GM12891 (cell line): ENCODE data around the gene DPPA3.
"Not testable (repeated sequence)": the region's sequence is repeated elsewhere in the genome, so short reads cannot be mapped to it uniquely, and the experiment has no call there.

Experiments used
- PAX5 ChIP-seq: IDR thresholded peaks from 2 replicates; pipeline ENCODE4 v1.6.1; 2011; ENCODE audit warnings: low read length, moderate library complexity, mild to moderate bottlenecking; ENCODE audit not compliant: insufficient read depth, severe bottlenecking
- POLR2A ChIP-seq: IDR thresholded peaks from 2 replicates; pipeline ENCODE4 v1.6.1; 2011; ENCODE audit warnings: low read depth, low read length, control low read depth
- POLR2AphosphoS5 ChIP-seq: IDR thresholded peaks from 2 replicates; pipeline ENCODE4 v1.6.1; 2011; ENCODE audit warnings: low read depth, low read length, control low read depth
- TAF1 ChIP-seq: IDR thresholded peaks from 2 replicates; pipeline ENCODE4 v1.6.1; 2011; ENCODE audit warnings: low read depth, low read length, control low read depth

DNA sequence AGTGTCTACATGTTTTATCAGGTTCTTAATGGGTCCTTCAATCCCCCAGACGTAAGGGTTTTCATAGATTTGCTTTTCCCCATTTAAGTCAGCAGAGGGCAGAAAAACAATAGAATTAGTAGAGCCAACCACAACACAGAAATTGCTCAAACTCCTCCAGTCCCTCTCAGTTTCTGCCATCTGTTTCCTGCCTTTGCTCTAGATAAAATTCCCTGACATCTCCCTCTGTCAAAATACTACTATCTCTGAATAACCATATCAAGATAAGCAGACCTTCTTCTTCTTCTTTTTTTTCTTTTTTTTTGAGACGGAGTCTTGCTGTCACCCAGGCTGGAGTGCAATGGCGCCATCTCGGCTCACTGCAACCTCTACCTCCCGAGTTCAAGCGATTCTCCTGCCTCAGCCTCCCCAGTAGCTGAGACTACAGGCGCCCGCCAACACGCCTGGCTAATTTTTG is 33.8 kb upstream of the DPPA3 start:
- not testable (repeated sequence) for TF ChIP-seq TAF1, POLR2AphosphoS5, PAX5, POLR2A
